HepG2 (cell line): ENCODE results near the gene DENND5B. TPM values are rescaled to one million over a fixed set of nuclear protein-coding genes. Genes with fewer than 3 reads are reported as not detected.

Experiments used
- ATAC-seq: fragments of 200-7000 bp; cut with Tn5 transposase; 3 replicates; pipeline ENCODE4 v1.9.1; 2020; ENCODE audit warnings: mild to moderate bottlenecking, moderate library complexity
- BruUV-seq: library from RNA; stranded (reverse); fragments of 400-500 nt; replicated peaks from 2 replicates; lab custom pipeline; 2021; lab: Mats Ljungman, UMichigan
- CTCF ChIA-PET: fragments of 300-600 bp; formaldehyde crosslinking; extraction: SDS; loops from one replicate; lab custom pipeline; 2021; ENCODE audit warnings: low total read pairs, inconsistent platforms, low intra/inter-chr PET ratio; lab: Yijun Ruan, JAX
- POLR2A ChIA-PET: fragments of 350-600 bp; sonication (Branson Sonifier 250); formaldehyde crosslinking; loops from one replicate; lab custom pipeline; 2020; ENCODE audit warnings: antibody characterized with exemption, inconsistent platforms; lab: Yijun Ruan, JAX
- DNase-seq: peaks from one replicate; pipeline ENCODE4 v3.0.0-alpha.2; 2015; ENCODE audit warnings: low spot score
- FAIRE-seq: peaks from 3 replicates; lab custom pipeline; 2011; peaks lifted over from hg19 to GRCh38; lab: Jason Lieb, UNC
- H2AFZ ChIP-seq: one replicate; pipeline ENCODE4 v1.6.1; 2011; ENCODE audit warnings: low read length, inconsistent platforms
- H3K27ac ChIP-seq: fragments of 300-600 bp; 3 replicates; pipeline ENCODE4 v1.8.0; 2011; ENCODE audit warnings: mixed run types, mild to moderate bottlenecking, mixed read lengths, low read length, inconsistent platforms; ENCODE audit not compliant: insufficient read depth; ENCODE audit errors: extremely low read length
- H3K27me3 ChIP-seq, 2 experiments: fragments of 200-600 bp in 1 of 2; 2 replicates in 1 of 2; 3 replicates in 1 of 2; pipeline versions ENCODE4 v1.6.0 to v1.8.0; 2011; ENCODE audit warnings: low read length in 2 of 2, mild to moderate bottlenecking in 2 of 2, moderate library complexity in 2 of 2, inconsistent platforms in 1 of 2; ENCODE audit not compliant: insufficient read depth in 2 of 2, control insufficient read depth in 1 of 2
- H3K36me3 ChIP-seq, 2 experiments: fragments of 200-600 bp in 1 of 2; replicated peaks in 1 of 2; 2 replicates in 1 of 2; 3 replicates in 1 of 2; pipeline versions ENCODE4 v1.5.1 to v1.8.0; 2011; ENCODE audit warnings: low read length in 2 of 2, inconsistent platforms in 1 of 2; ENCODE audit not compliant: insufficient read depth in 2 of 2, control insufficient read depth in 1 of 2
- H3K4me1 ChIP-seq: 2 replicates; pipeline ENCODE4 v1.5.1; 2012; ENCODE audit warnings: low read length, inconsistent platforms; ENCODE audit not compliant: insufficient read depth
- H3K4me2 ChIP-seq: 2 replicates; pipeline ENCODE4 v1.6.0; 2011; ENCODE audit warnings: low read depth, low read length, inconsistent platforms
- H3K4me3 ChIP-seq, 3 experiments: fragments of 200-600 bp in 1 of 3; sonication (generic), shearing (Covaris generic) in 1 of 3; replicated peaks in 1 of 3; 2 replicates each; pipeline ENCODE4 v1.5.1; 2011 to 2016; ENCODE audit warnings: low read length in 3 of 3, inconsistent platforms in 2 of 3, low read depth in 2 of 3, mild to moderate bottlenecking in 2 of 3, control low read depth in 1 of 3, mixed read lengths in 1 of 3; ENCODE audit not compliant: insufficient read depth in 1 of 3
- H3K79me2 ChIP-seq: one replicate; pipeline ENCODE4 v1.6.1; 2011; ENCODE audit warnings: low read length, inconsistent platforms; ENCODE audit not compliant: insufficient read depth
- H3K9ac ChIP-seq: 2 replicates; pipeline ENCODE4 v1.6.0; 2011; ENCODE audit warnings: mild to moderate bottlenecking, low read depth, low read length, inconsistent platforms; ENCODE audit not compliant: insufficient read depth
- H3K9me3 ChIP-seq: 2 replicates; pipeline ENCODE4 v1.5.1; 2012; ENCODE audit warnings: mild to moderate bottlenecking, low read length
- H4K20me1 ChIP-seq: 2 replicates; pipeline ENCODE4 v1.6.0; 2011; ENCODE audit warnings: inconsistent platforms, mild to moderate bottlenecking, low read length, moderate library complexity; ENCODE audit not compliant: insufficient read depth
- DNMT3B ChIP-seq: conservative IDR thresholded peaks from 2 replicates; pipeline ENCODE4 v1.6.1; 2016; ENCODE audit warnings: missing biosample characterization, control low read depth
- FOXC1 ChIP-seq: sonication (generic); formaldehyde crosslinking; IDR thresholded peaks from 2 replicates; pipeline ENCODE4 v1.8.0; 2022; ENCODE audit warnings: mild to moderate bottlenecking, missing genetic modification reagents, borderline replicate concordance
- KLF13 ChIP-seq: sonication (generic); formaldehyde crosslinking; IDR thresholded peaks from 2 replicates; pipeline ENCODE4 v1.4.0; 2020; ENCODE audit warnings: mild to moderate bottlenecking, missing genetic modification reagents
- NPAS2 ChIP-seq: sonication (generic); formaldehyde crosslinking; IDR thresholded peaks from 2 replicates; pipeline ENCODE4 v1.8.0; 2022; ENCODE audit warnings: mild to moderate bottlenecking, missing genetic modification reagents, borderline replicate concordance
- RBM39 ChIP-seq: fragments of 200-400 bp; formaldehyde crosslinking; IDR thresholded peaks from one replicate; pipeline ENCODE4 v1.6.1; 2018; ENCODE audit warnings: antibody characterized with exemption, mild to moderate bottlenecking, low read depth, low read length; ENCODE audit not compliant: poor library complexity, severe bottlenecking
- SPEN ChIP-seq: sonication (generic); formaldehyde crosslinking; IDR thresholded peaks from 2 replicates; pipeline ENCODE4 v1.5.1; 2020; ENCODE audit warnings: low read depth, mild to moderate bottlenecking, missing genetic modification reagents
- TOPORS ChIP-seq: sonication (generic); formaldehyde crosslinking; IDR thresholded peaks from 2 replicates; pipeline ENCODE4 v1.8.0; 2023; ENCODE audit warnings: mild to moderate bottlenecking, missing genetic modification reagents
- ZBTB8A ChIP-seq: sonication (generic); formaldehyde crosslinking; IDR thresholded peaks from 2 replicates; pipeline ENCODE4 v1.4.0; 2020; ENCODE audit warnings: mild to moderate bottlenecking, low read depth, missing genetic modification reagents, borderline replicate concordance
- ZNF720 ChIP-seq: sonication (generic); formaldehyde crosslinking; IDR thresholded peaks from 2 replicates; pipeline ENCODE4 v1.4.0; 2020; ENCODE audit warnings: missing genetic modification reagents
- WGBS: methylation state at CpG from one replicate; pipeline ENCODE4 v1.1.6; 2017; ENCODE audit warnings: low lambda C conversion rate; 5-methylcytosine and 5-hydroxymethylcytosine counted together
- in situ Hi-C: cut with HindIII; loops from 2 replicates; pipeline ENCODE4 v1.10.0; 2017; ENCODE audit warnings: low pct_unique_long_range_greater_than_20kb; ENCODE audit not compliant: extremely low pct_ligation_motif_present
- intact Hi-C: fragments of 100-400 bp; cut with micrococcal nuclease; formaldehyde crosslinking; loops from one replicate; pipeline ENCODE4 v1.10.0; 2022; ENCODE audit not compliant: unreplicated experiment
- polyA plus RNA-seq, 8 experiments: library from polyadenylated mRNA; depleted of rRNA in 3 of 8; stranded (reverse) in 7 of 8; unstranded in 1 of 8; fragments of >200 nt; fragmentation: Illumina TruSeq in 4 of 8; extraction: Trizol in 4 of 8; gene quantifications; 2 replicates each; pipeline versions ENCODE4 v1.2.1 to v1.2.3, GENCODE V29; 2011 to 2016; ENCODE audit warnings: low read depth in 4 of 8, missing spikeins in 1 of 8, mixed read lengths in 1 of 8; ENCODE audit not compliant: insufficient read depth in 1 of 8
- total RNA-seq, 5 experiments: library from RNA; depleted of rRNA; stranded (reverse); fragments of >200 nt; fragmentation: Illumina TruSeq; extraction: Trizol; gene quantifications; 2 replicates each; pipeline ENCODE4 v1.2.3, GENCODE V29; 2016; ENCODE audit warnings: low read depth in 1 of 5
- TF ChIP-seq, protein P1 (sequence below): sonication (generic); formaldehyde crosslinking; IDR thresholded peaks from 2 replicates; pipeline ENCODE4 v1.5.0; 2020; ENCODE audit warnings: missing genetic modification reagents

DENND5B gene
- total and polyA plus RNA-seq, 2 of the 13 experiments (the other 11 are each of a cell fraction or from before 2014, with no cell fraction given) = 14.7 to 18.7 TPM

DNA sequence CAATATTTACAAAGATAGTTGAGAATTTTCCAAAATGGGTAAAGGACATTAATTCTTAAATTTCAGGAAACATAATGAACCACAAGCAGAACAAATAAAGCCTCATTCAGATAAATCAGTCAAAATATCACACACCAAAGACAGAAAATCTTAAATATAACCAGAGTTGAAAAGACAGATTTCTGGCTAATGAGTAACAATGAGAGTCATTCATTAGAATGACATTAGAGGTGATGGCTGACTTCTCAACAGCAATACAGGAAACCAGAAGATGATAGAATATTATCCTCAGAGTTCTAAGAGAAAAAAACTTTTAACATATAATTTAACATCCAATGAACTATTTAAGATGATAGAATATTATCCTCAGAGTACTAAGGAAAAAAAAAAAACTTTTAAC lies 124.2 kb downstream of the DENND5B start:
- Histone ChIP-seq H3K27ac (no peak overlapping the region), H3K79me2 (no peaks in the 10 kb centered on the region), H3K4me3 (no peak overlapping the region), H3K9me3 (no peaks in the 10 kb centered on the region), H2AFZ (no peak overlapping the region), H3K4me1 (peaks cover 11% of the 10 kb centered on the region; the same call in 1 of the 2 replicates), H3K36me3 (peaks cover 0 to 2% of the 10 kb centered on the region in 2 experiments; a peak in 2 of 5 replicates), H3K4me2 (no peak overlapping the region), H3K27me3 (no peaks in the 10 kb centered on the region), H4K20me1 (no peaks in the 10 kb centered on the region), H3K9ac (no peak overlapping the region)
- intact Hi-C loops = no loop called here
- DNase-seq = no peak
- CTCF ChIA-PET = no interaction called here
- POLR2A ChIA-PET = no interaction called here
- FAIRE-seq = no peak
- no TSS peak for BruUV-seq
- no peak for TF ChIP-seq SPEN (CRISPR knock-in tag)
- ATAC-seq = no peak
- in situ Hi-C loops = no loop called here

DNA sequence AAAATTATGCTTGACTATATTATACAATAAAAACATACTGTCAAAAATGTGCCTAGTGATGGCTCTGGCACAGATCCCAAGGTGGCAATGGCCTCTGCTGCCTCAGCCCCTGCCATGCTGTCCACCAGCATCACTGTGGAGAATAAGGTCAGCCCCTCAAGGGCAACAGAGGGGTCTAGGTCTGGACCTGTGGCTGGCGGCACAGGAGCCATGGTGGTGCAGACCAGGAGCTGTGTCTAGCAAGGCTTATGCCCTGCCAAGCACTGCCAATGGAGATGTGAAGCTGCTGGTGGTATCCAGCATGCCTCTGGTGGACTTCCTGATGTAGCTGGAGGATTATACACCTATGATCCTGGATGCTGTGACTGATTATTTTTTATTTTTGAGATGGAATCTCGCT lies 125.9 kb downstream of the DENND5B start:
- Histone ChIP-seq H3K9me3 (no peaks in the 10 kb centered on the region), H3K27me3 (no peaks in the 10 kb centered on the region), H2AFZ (no peak overlapping the region), H3K4me2 (no peak overlapping the region), H3K9ac (no peak overlapping the region), H3K4me1 (peaks cover 11% of the 10 kb centered on the region; the same call in 1 of the 2 replicates), H3K79me2 (no peaks in the 10 kb centered on the region), H3K36me3 (peaks cover 2% of the 10 kb centered on the region in 2 experiments; a peak in 3 of 5 replicates), H4K20me1 (no peaks in the 10 kb centered on the region), H3K27ac (no peak overlapping the region), H3K4me3 (no peak overlapping the region)
- TF ChIP-seq ZNF720 (CRISPR knock-in tag) = no peak
- TF ChIP-seq, protein P1, sequence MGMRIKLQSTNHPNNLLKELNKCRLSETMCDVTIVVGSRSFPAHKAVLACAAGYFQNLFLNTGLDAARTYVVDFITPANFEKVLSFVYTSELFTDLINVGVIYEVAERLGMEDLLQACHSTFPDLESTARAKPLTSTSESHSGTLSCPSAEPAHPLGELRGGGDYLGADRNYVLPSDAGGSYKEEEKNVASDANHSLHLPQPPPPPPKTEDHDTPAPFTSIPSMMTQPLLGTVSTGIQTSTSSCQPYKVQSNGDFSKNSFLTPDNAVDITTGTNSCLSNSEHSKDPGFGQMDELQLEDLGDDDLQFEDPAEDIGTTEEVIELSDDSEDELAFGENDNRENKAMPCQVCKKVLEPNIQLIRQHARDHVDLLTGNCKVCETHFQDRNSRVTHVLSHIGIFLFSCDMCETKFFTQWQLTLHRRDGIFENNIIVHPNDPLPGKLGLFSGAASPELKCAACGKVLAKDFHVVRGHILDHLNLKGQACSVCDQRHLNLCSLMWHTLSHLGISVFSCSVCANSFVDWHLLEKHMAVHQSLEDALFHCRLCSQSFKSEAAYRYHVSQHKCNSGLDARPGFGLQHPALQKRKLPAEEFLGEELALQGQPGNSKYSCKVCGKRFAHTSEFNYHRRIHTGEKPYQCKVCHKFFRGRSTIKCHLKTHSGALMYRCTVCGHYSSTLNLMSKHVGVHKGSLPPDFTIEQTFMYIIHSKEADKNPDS (CRISPR knock-in tag) = no peak
- no peak for TF ChIP-seq TOPORS (CRISPR knock-in tag)
- TF ChIP-seq FOXC1 (CRISPR knock-in tag) = no peak
- TF ChIP-seq KLF13 (CRISPR knock-in tag) = no peak
- TF ChIP-seq DNMT3B (CRISPR knock-in tag) = no peak
- TF ChIP-seq ZBTB8A = no peak
- no peak for TF ChIP-seq NPAS2
- no peak for TF ChIP-seq RBM39
- 100% methylated on average over 1 of the region's 2 CpGs for WGBS
- peak; percentile 31; the same call in 1 of the 3 replicates for ATAC-seq
- no peak for FAIRE-seq
- intact Hi-C loops (no loop called here), in situ Hi-C loops (no loop called here)
- DNase-seq = no peak
- ChIA-PET CTCF (no interaction called here), POLR2A (interaction anchor here (0.6 kb wide), 1 partner anchor 188 kb away, joined by 3 read pairs; no protein-coding TSS in a partner anchor)
- no TSS peak for BruUV-seq
